GM23338 (cell line): ENCODE measurements around the gene DSCAML1. TPM values are rescaled to one million over a fixed set of nuclear protein-coding genes. Genes with fewer than 3 reads are reported as not detected.

ENCODE experiments used
- ATAC-seq: fragments of 200-7000 bp; cut with Tn5 transposase; 3 replicates; pipeline ENCODE4 v1.9.1; 2020
- DNase-seq: peaks from one replicate; pipeline ENCODE4 v3.0.0-alpha.2; 2015; ENCODE audit warnings: low spot score
- H2AFZ ChIP-seq: fragments of 200-600 bp; sonication (generic); 2 replicates; pipeline ENCODE4 v1.8.0; 2016; ENCODE audit warnings: antibody characterized with exemption, mild to moderate bottlenecking, moderate library complexity
- H3F3A ChIP-seq: fragments of 200-600 bp; sonication (generic); replicated peaks from 2 replicates; pipeline ENCODE4 v1.8.0; 2017; ENCODE audit warnings: antibody characterized with exemption, mixed run types, low read depth
- H3K27ac ChIP-seq: fragments of 200-600 bp; sonication (generic); 2 replicates; pipeline ENCODE4 v1.6.1; 2016; ENCODE audit warnings: low read depth
- H3K27me3 ChIP-seq: fragments of 200-600 bp; sonication (generic); 2 replicates; pipeline ENCODE4 v1.8.0; 2016; ENCODE audit warnings: mild to moderate bottlenecking, mixed run types, moderate library complexity; ENCODE audit not compliant: insufficient read depth
- H3K36me3 ChIP-seq: fragments of 200-600 bp; sonication (generic); 2 replicates; pipeline ENCODE4 v1.8.0; 2016; ENCODE audit warnings: mild to moderate bottlenecking; ENCODE audit not compliant: insufficient read depth
- H3K4me1 ChIP-seq: fragments of 200-600 bp; sonication (generic); 2 replicates; pipeline ENCODE4 v1.8.0; 2016; ENCODE audit warnings: mild to moderate bottlenecking, moderate library complexity; ENCODE audit not compliant: insufficient read depth
- H3K4me2 ChIP-seq: fragments of 200-600 bp; sonication (generic); 2 replicates; pipeline ENCODE4 v1.7.1; 2017; ENCODE audit warnings: mixed run types
- H3K4me3 ChIP-seq: fragments of 200-600 bp; sonication (generic); 2 replicates; pipeline ENCODE4 v1.6.1; 2016; ENCODE audit warnings: mixed run types
- H3K79me2 ChIP-seq: fragments of 200-600 bp; sonication (generic); replicated peaks from 2 replicates; pipeline ENCODE4 v1.8.0; 2017; ENCODE audit warnings: mild to moderate bottlenecking; ENCODE audit not compliant: insufficient read depth
- H3K9me2 ChIP-seq: fragments of 200-600 bp; sonication (generic); 2 replicates; pipeline ENCODE4 v1.8.0; 2017; ENCODE audit not compliant: insufficient read depth
- H4K20me1 ChIP-seq: fragments of 200-600 bp; sonication (generic); replicated peaks from 2 replicates; pipeline ENCODE4 v1.8.0; 2017; ENCODE audit warnings: mild to moderate bottlenecking; ENCODE audit not compliant: insufficient read depth
- H3K27ac Mint-ChIP-seq: 2 replicates; pipeline ENCODE4 v1.8.0; 2020; ENCODE audit warnings: inconsistent platforms, mild to moderate bottlenecking, moderate library complexity, mixed read lengths
- H3K27me3 Mint-ChIP-seq: 3 replicates; pipeline ENCODE4 v1.8.0; 2022; ENCODE audit warnings: low read depth, mild to moderate bottlenecking, moderate library complexity, mixed read lengths, inconsistent platforms; ENCODE audit not compliant: insufficient read depth, poor library complexity
- H3K36me3 Mint-ChIP-seq: 3 replicates; pipeline ENCODE4 v1.8.0; 2021; ENCODE audit warnings: low read depth, mild to moderate bottlenecking, inconsistent platforms, moderate library complexity, mixed read lengths
- H3K4me1 Mint-ChIP-seq: 3 replicates; pipeline ENCODE4 v1.8.0; 2020; ENCODE audit warnings: mild to moderate bottlenecking, inconsistent platforms, mixed read lengths
- H3K4me3 Mint-ChIP-seq: 3 replicates; pipeline ENCODE4 v1.8.0; 2021; ENCODE audit warnings: moderate library complexity, mild to moderate bottlenecking, inconsistent platforms, mixed read lengths
- H3K9me3 Mint-ChIP-seq: 3 replicates; pipeline ENCODE4 v1.8.0; 2020; ENCODE audit warnings: moderate library complexity, mild to moderate bottlenecking, inconsistent platforms, mixed read lengths
- CREB1 ChIP-seq: fragments of 250-450 bp; sonication (Bioruptor Pico); IDR thresholded peaks from 2 replicates; pipeline ENCODE4 v1.5.0; 2020; ENCODE audit warnings: low read depth, mild to moderate bottlenecking, moderate library complexity
- EZH2 ChIP-seq: fragments of 200-600 bp; sonication (generic); IDR thresholded peaks from one replicate; pipeline ENCODE4 v1.8.0; 2017; ENCODE audit warnings: antibody characterized with exemption, mild to moderate bottlenecking, low read depth; ENCODE audit not compliant: unreplicated experiment
- EZH2phosphoT487 ChIP-seq: fragments of 200-600 bp; sonication (generic); IDR thresholded peaks from one replicate; pipeline ENCODE4 v1.8.1; 2018; ENCODE audit warnings: antibody characterized with exemption; ENCODE audit not compliant: unreplicated experiment
- JUNB ChIP-seq: IDR thresholded peaks from one replicate; pipeline ENCODE4 v1.6.1; 2016; ENCODE audit warnings: antibody characterized with exemption; ENCODE audit not compliant: unreplicated experiment
- NANOG ChIP-seq: IDR thresholded peaks from 2 replicates; pipeline ENCODE4 v1.6.1; 2016; ENCODE audit warnings: antibody characterized with exemption, borderline replicate concordance
- POLR2AphosphoS5 ChIP-seq: IDR thresholded peaks from 2 replicates; pipeline ENCODE4 v1.6.1; 2016; ENCODE audit warnings: antibody characterized with exemption, low read depth
- STAT1 ChIP-seq: IDR thresholded peaks from one replicate; pipeline ENCODE4 v1.6.1; 2016; ENCODE audit warnings: antibody characterized with exemption; ENCODE audit not compliant: unreplicated experiment
- ZNF114 ChIP-seq: fragments of 250-450 bp; sonication (Bioruptor Pico); IDR thresholded peaks from 2 replicates; pipeline ENCODE4 v1.5.0; 2020; ENCODE audit warnings: mild to moderate bottlenecking, moderate library complexity
- ZNF331 ChIP-seq: fragments of 250-450 bp; sonication (Bioruptor Pico); IDR thresholded peaks from 2 replicates; pipeline ENCODE4 v1.5.0; 2020; ENCODE audit warnings: low read depth, mild to moderate bottlenecking, moderate library complexity
- polyA plus RNA-seq: library from polyadenylated mRNA; unstranded; fragments of >200 nt; fragmentation: Nextera tagmentation; extraction: Ambion mirVana; gene quantifications from 2 replicates; pipeline ENCODE4 v1.2.1, GENCODE V29; 2016
- total RNA-seq: library from RNA; depleted of rRNA; stranded (reverse); fragments of >200 nt; shearing (Covaris generic); gene quantifications from 2 replicates; pipeline ENCODE4 v1.2.3, GENCODE V29; 2014
- TF ChIP-seq, protein P1 (sequence below): fragments of 250-450 bp; sonication (Bioruptor Pico); IDR thresholded peaks from 2 replicates; pipeline ENCODE4 v1.5.0; 2020; ENCODE audit warnings: mild to moderate bottlenecking, moderate library complexity
- TF ChIP-seq, protein P2 (sequence below), 2 experiments: fragments of 200-600 bp in 1 of 2; sonication (generic) in 1 of 2; conservative IDR thresholded peaks; 2 replicates each; pipeline versions ENCODE4 v1.5.1 to v1.6.1; 2016 to 2017; ENCODE audit warnings: antibody characterized with exemption in 2 of 2, low read depth in 2 of 2, mild to moderate bottlenecking in 2 of 2, moderate library complexity in 1 of 2
- TF ChIP-seq, protein P3 (sequence below): IDR thresholded peaks from 2 replicates; pipeline ENCODE4 v1.6.1; 2016; ENCODE audit warnings: antibody characterized with exemption
- TF ChIP-seq, protein P4 (sequence below): IDR thresholded peaks from one replicate; pipeline ENCODE4 v1.6.1; 2018; ENCODE audit warnings: antibody characterized with exemption; ENCODE audit not compliant: unreplicated experiment

The DSCAML1 gene
- total and polyA plus RNA-seq, 2 experiments from 2014 or later, result 0.17 TPM; not detected in 1

DNA sequence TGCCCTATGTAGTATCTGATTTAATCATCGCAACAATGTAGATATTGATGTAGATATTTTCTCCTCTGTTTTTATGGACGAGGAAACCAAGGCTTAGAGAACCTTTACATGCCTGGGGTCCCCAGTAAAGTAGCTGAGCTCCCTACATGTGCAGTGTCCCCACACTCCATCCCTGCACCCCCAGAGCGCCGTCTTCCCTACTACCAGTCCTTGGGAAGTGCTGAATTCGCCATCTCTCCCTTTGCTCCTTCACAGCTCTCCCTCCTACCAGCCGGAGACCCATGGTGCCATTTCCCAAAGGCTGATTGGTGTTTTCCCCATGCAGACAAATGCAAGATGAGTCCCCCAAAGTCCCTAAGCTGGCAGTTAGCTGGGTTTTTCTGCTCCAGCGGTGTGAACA, 383.4 kb downstream of the DSCAML1 start:
- DNase-seq, result no peak
- H3K4me2 ChIP-seq, result no peak overlapping the region
- Mint-ChIP-seq H3K4me1 (peaks cover 21% of the 10 kb centered on the region), H3K4me3 (no peak overlapping the region), H3K9me3 (no peaks in the 10 kb centered on the region), H3K36me3 (peaks cover 12% of the 10 kb centered on the region), H3K27me3 (peaks cover 9% of the 10 kb centered on the region), H3K27ac (no peak overlapping the region)
- no peaks in the 10 kb centered on the region for H3K9me2 ChIP-seq
- no peak for ATAC-seq
- H3F3A ChIP-seq, result no peaks in the 10 kb centered on the region
- H3K4me1 ChIP-seq, result no peaks in the 10 kb centered on the region
- H3K4me3 ChIP-seq, result no peak overlapping the region
- H2AFZ ChIP-seq, result no peak overlapping the region
- H3K27ac ChIP-seq, result no peak overlapping the region
- H3K27me3 ChIP-seq, result no peaks in the 10 kb centered on the region
- peaks cover 4% of the 10 kb centered on the region; the same call in 1 of the 2 replicates for H3K36me3 ChIP-seq
- H4K20me1 ChIP-seq, result no peaks in the 10 kb centered on the region
- TF ChIP-seq ZNF331 (CRISPR knock-in tag), result no peak
- TF ChIP-seq, protein P1, sequence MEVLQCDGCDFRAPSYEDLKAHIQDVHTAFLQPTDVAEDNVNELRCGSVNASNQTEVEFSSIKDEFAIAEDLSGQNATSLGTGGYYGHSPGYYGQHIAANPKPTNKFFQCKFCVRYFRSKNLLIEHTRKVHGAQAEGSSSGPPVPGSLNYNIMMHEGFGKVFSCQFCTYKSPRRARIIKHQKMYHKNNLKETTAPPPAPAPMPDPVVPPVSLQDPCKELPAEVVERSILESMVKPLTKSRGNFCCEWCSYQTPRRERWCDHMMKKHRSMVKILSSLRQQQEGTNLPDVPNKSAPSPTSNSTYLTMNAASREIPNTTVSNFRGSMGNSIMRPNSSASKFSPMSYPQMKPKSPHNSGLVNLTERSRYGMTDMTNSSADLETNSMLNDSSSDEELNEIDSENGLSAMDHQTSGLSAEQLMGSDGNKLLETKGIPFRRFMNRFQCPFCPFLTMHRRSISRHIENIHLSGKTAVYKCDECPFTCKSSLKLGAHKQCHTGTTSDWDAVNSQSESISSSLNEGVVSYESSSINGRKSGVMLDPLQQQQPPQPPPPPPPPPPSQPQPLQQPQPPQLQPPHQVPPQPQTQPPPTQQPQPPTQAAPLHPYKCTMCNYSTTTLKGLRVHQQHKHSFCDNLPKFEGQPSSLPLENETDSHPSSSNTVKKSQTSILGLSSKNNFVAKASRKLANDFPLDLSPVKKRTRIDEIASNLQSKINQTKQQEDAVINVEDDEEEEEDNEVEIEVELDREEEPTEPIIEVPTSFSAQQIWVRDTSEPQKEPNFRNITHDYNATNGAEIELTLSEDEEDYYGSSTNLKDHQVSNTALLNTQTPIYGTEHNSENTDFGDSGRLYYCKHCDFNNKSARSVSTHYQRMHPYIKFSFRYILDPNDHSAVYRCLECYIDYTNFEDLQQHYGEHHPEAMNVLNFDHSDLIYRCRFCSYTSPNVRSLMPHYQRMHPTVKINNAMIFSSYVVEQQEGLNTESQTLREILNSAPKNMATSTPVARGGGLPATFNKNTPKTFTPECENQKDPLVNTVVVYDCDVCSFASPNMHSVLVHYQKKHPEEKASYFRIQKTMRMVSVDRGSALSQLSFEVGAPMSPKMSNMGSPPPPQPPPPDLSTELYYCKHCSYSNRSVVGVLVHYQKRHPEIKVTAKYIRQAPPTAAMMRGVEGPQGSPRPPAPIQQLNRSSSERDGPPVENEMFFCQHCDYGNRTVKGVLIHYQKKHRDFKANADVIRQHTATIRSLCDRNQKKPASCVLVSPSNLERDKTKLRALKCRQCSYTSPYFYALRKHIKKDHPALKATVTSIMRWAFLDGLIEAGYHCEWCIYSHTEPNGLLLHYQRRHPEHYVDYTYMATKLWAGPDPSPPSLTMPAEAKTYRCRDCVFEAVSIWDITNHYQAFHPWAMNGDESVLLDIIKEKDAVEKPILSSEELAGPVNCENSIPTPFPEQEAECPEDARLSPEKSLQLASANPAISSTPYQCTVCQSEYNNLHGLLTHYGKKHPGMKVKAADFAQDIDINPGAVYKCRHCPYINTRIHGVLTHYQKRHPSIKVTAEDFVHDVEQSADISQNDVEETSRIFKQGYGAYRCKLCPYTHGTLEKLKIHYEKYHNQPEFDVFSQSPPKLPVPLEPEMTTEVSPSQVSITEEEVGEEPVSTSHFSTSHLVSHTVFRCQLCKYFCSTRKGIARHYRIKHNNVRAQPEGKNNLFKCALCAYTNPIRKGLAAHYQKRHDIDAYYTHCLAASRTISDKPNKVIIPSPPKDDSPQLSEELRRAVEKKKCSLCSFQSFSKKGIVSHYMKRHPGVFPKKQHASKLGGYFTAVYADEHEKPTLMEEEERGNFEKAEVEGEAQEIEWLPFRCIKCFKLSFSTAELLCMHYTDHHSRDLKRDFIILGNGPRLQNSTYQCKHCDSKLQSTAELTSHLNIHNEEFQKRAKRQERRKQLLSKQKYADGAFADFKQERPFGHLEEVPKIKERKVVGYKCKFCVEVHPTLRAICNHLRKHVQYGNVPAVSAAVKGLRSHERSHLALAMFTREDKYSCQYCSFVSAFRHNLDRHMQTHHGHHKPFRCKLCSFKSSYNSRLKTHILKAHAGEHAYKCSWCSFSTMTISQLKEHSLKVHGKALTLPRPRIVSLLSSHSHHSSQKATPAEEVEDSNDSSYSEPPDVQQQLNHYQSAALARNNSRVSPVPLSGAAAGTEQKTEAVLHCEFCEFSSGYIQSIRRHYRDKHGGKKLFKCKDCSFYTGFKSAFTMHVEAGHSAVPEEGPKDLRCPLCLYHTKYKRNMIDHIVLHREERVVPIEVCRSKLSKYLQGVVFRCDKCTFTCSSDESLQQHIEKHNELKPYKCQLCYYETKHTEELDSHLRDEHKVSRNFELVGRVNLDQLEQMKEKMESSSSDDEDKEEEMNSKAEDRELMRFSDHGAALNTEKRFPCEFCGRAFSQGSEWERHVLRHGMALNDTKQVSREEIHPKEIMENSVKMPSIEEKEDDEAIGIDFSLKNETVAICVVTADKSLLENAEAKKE (CRISPR knock-in tag), result no peak
- TF ChIP-seq JUNB, result no peak
- no peak for TF ChIP-seq EZH2phosphoT487
- no peak for TF ChIP-seq STAT1
- no peak for TF ChIP-seq POLR2AphosphoS5
- TF ChIP-seq NANOG, result no peak
- TF ChIP-seq EZH2, result no peak
- TF ChIP-seq, protein P2, sequence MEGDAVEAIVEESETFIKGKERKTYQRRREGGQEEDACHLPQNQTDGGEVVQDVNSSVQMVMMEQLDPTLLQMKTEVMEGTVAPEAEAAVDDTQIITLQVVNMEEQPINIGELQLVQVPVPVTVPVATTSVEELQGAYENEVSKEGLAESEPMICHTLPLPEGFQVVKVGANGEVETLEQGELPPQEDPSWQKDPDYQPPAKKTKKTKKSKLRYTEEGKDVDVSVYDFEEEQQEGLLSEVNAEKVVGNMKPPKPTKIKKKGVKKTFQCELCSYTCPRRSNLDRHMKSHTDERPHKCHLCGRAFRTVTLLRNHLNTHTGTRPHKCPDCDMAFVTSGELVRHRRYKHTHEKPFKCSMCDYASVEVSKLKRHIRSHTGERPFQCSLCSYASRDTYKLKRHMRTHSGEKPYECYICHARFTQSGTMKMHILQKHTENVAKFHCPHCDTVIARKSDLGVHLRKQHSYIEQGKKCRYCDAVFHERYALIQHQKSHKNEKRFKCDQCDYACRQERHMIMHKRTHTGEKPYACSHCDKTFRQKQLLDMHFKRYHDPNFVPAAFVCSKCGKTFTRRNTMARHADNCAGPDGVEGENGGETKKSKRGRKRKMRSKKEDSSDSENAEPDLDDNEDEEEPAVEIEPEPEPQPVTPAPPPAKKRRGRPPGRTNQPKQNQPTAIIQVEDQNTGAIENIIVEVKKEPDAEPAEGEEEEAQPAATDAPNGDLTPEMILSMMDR (conservative IDR thresholded peaks at IDR 0.05; ENCODE audit: low read depth in 2 of 2), result no peak
- TF ChIP-seq, protein P3, sequence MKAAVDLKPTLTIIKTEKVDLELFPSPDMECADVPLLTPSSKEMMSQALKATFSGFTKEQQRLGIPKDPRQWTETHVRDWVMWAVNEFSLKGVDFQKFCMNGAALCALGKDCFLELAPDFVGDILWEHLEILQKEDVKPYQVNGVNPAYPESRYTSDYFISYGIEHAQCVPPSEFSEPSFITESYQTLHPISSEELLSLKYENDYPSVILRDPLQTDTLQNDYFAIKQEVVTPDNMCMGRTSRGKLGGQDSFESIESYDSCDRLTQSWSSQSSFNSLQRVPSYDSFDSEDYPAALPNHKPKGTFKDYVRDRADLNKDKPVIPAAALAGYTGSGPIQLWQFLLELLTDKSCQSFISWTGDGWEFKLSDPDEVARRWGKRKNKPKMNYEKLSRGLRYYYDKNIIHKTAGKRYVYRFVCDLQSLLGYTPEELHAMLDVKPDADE, result no peak
- TF ChIP-seq, protein P4, sequence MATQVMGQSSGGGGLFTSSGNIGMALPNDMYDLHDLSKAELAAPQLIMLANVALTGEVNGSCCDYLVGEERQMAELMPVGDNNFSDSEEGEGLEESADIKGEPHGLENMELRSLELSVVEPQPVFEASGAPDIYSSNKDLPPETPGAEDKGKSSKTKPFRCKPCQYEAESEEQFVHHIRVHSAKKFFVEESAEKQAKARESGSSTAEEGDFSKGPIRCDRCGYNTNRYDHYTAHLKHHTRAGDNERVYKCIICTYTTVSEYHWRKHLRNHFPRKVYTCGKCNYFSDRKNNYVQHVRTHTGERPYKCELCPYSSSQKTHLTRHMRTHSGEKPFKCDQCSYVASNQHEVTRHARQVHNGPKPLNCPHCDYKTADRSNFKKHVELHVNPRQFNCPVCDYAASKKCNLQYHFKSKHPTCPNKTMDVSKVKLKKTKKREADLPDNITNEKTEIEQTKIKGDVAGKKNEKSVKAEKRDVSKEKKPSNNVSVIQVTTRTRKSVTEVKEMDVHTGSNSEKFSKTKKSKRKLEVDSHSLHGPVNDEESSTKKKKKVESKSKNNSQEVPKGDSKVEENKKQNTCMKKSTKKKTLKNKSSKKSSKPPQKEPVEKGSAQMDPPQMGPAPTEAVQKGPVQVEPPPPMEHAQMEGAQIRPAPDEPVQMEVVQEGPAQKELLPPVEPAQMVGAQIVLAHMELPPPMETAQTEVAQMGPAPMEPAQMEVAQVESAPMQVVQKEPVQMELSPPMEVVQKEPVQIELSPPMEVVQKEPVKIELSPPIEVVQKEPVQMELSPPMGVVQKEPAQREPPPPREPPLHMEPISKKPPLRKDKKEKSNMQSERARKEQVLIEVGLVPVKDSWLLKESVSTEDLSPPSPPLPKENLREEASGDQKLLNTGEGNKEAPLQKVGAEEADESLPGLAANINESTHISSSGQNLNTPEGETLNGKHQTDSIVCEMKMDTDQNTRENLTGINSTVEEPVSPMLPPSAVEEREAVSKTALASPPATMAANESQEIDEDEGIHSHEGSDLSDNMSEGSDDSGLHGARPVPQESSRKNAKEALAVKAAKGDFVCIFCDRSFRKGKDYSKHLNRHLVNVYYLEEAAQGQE, result no peak
- TF ChIP-seq CREB1 (CRISPR knock-in tag), result no peak
- no peak for TF ChIP-seq ZNF114
- no peaks in the 10 kb centered on the region for H3K79me2 ChIP-seq
